ENCODE measurements around the gene SNX6. TPM values are rescaled to one million over a fixed set of nuclear protein-coding genes. Genes with fewer than 3 reads are reported as not detected.

Gene SNX6
- total RNA-seq, 1 experiment from 2014 or later, result 53.9 TPM

DNA sequence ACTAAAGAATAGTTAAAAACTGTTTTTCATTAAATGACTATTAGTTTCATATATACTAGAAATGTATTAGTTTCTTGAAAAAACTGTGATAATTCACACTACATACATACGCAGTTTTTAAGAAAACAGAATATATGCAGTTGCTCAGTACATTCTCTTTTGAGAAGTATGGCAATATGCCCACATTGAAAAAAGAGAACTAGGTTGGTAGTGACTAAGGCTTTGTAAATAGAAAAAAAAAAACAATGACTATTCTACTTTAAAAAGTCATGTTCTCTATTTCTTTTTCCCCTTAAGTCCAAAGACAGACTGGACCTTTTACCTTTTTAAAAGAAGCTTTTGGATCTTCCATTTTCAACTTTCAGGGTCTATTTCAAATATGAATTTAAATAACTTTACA lies 25.0 kb downstream of the SNX6 start:
- TSS peak; percentile 16 for BruUV-seq (replicated peaks)
- no peaks in the 10 kb centered on the region for H3K9me2 ChIP-seq (replicated peaks; ENCODE audit: low read length)
- peak; percentile 64 for ATAC-seq
- no peak overlapping the region for H3K4me2 ChIP-seq (ENCODE audit: low read length)
- ChIA-PET POLR2A (ENCODE audit: unreplicated experiment) (no interaction called here), CTCF (no interaction called here)
- no peak overlapping the region for H2AFZ ChIP-seq (ENCODE audit: low read length)
- no peaks in the 10 kb centered on the region for H4K20me1 ChIP-seq (ENCODE audit: low read length)
- DNase-seq, result peak; percentile 18
- no peaks in the 10 kb centered on the region for H3K9me3 ChIP-seq (ENCODE audit: low read length)
- intact Hi-C loops (cut with micrococcal nuclease), result no loop called here
- H3K9ac ChIP-seq (ENCODE audit: low read length), result no peak overlapping the region
- no peak overlapping the region for H3K4me3 ChIP-seq (ENCODE audit: low read length)
- no peaks in the 10 kb centered on the region for H3K79me2 ChIP-seq (ENCODE audit: low read length)
- peaks cover 45% of the 10 kb centered on the region for H3K36me3 ChIP-seq (ENCODE audit: low read depth, low read length)
- TF ChIP-seq EZH2 (IDR thresholded peaks at IDR 0.05; ENCODE audit: low read length, unreplicated experiment) (no peak), EZH2phosphoT487 (IDR thresholded peaks at IDR 0.05; ENCODE audit: borderline replicate concordance, low read length) (no peak)
- TF ChIP-seq, protein P1, sequence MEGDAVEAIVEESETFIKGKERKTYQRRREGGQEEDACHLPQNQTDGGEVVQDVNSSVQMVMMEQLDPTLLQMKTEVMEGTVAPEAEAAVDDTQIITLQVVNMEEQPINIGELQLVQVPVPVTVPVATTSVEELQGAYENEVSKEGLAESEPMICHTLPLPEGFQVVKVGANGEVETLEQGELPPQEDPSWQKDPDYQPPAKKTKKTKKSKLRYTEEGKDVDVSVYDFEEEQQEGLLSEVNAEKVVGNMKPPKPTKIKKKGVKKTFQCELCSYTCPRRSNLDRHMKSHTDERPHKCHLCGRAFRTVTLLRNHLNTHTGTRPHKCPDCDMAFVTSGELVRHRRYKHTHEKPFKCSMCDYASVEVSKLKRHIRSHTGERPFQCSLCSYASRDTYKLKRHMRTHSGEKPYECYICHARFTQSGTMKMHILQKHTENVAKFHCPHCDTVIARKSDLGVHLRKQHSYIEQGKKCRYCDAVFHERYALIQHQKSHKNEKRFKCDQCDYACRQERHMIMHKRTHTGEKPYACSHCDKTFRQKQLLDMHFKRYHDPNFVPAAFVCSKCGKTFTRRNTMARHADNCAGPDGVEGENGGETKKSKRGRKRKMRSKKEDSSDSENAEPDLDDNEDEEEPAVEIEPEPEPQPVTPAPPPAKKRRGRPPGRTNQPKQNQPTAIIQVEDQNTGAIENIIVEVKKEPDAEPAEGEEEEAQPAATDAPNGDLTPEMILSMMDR (conservative IDR thresholded peaks at IDR 0.05; ENCODE audit: low read depth, low read length), result no peak
- H3F3A ChIP-seq (ENCODE audit: low read length, unreplicated experiment), result no peaks in the 10 kb centered on the region
- H3K27ac ChIP-seq (ENCODE audit: low read length), result no peak overlapping the region
- no peaks in the 10 kb centered on the region for H3K4me1 ChIP-seq (ENCODE audit: insufficient read depth, low read length)
- H3K27me3 ChIP-seq (ENCODE audit: low read length), result no peaks in the 10 kb centered on the region

DNA sequence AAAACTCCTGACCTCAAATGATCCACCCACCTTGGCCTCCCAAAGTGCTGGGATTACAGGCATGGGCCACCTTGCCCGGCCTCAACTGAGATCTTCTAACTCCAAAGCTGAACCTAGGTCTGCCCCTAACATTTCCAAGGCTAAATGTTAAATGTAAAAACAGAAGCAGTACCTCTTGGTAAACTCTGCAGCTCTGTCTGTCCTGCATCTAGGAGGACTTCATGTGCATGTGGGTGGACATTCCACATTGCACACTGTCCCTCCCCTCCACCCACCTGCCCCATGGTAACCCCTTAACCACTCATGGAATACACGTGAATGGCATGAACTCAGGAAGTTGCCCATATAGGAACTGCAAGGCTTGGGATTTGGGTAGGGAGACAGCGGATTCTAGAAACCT lies 33.1 kb downstream of the SNX6 start:
- no peaks in the 10 kb centered on the region for H3F3A ChIP-seq (ENCODE audit: low read length, unreplicated experiment)
- intact Hi-C loops (cut with micrococcal nuclease), result no loop called here
- no peak overlapping the region for H3K9ac ChIP-seq (ENCODE audit: low read length)
- ATAC-seq (no peak), DNase-seq (no peak)
- CTCF ChIA-PET, result no interaction called here
- H2AFZ ChIP-seq (ENCODE audit: low read length), result no peak overlapping the region
- no peak overlapping the region for H3K4me2 ChIP-seq (ENCODE audit: low read length)
- peaks cover 43% of the 10 kb centered on the region for H3K36me3 ChIP-seq (ENCODE audit: low read depth, low read length)
- H3K27ac ChIP-seq (ENCODE audit: low read length), result no peak overlapping the region
- no peaks in the 10 kb centered on the region for H3K9me2 ChIP-seq (replicated peaks; ENCODE audit: low read length)
- H3K4me3 ChIP-seq (ENCODE audit: low read length), result no peak overlapping the region
- no peaks in the 10 kb centered on the region for H3K79me2 ChIP-seq (ENCODE audit: low read length)
- TF ChIP-seq EZH2 (IDR thresholded peaks at IDR 0.05; ENCODE audit: low read length, unreplicated experiment) (no peak), EZH2phosphoT487 (IDR thresholded peaks at IDR 0.05; ENCODE audit: borderline replicate concordance, low read length) (no peak)
- TF ChIP-seq, protein P1 (conservative IDR thresholded peaks at IDR 0.05; ENCODE audit: low read depth, low read length), result no peak
- no peaks in the 10 kb centered on the region for H4K20me1 ChIP-seq (ENCODE audit: low read length)
- TSS peak; percentile 38 for BruUV-seq (replicated peaks)
- POLR2A ChIA-PET (ENCODE audit: unreplicated experiment), result no interaction called here
- H3K27me3 ChIP-seq (ENCODE audit: low read length), result no peaks in the 10 kb centered on the region
- no peaks in the 10 kb centered on the region for H3K9me3 ChIP-seq (ENCODE audit: low read length)
- no peaks in the 10 kb centered on the region for H3K4me1 ChIP-seq (ENCODE audit: insufficient read depth, low read length)

DNA sequence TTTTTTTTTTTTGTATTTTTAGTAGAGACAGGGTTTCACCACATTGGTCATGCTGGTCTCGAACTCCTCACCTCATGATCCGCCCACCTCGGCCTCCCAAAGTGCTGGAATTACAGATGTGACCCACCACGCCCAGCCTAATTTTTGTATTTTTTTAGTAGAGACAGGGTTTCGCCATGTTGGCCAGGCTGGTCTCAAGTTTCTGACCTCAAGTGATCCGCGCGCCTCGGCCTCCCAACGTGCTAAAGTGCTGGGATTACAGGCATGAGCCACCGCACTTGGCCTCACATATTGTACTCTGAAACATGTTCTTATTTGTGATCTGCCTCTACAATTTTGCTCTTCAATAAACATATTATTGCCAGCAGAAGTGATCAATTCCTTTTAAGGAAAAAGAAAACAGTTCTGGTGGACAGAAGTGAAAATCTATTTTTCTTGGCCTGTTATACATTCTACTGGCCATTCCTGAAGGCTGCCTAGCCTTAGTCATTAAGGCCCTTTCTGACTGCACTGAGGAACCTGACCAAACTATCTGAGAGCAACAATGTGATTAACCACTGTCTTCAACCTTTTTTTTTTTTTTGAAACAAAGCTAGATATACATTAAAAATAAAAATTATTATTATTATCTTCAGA lies 36.1 kb downstream of the SNX6 start:
- Histone ChIP-seq H3F3A (ENCODE audit: low read length, unreplicated experiment) (no peaks in the 10 kb centered on the region), H3K9ac (ENCODE audit: low read length) (no peak overlapping the region), H3K9me3 (ENCODE audit: low read length) (no peaks in the 10 kb centered on the region), H4K20me1 (ENCODE audit: low read length) (no peaks in the 10 kb centered on the region), H3K27me3 (ENCODE audit: low read length) (no peaks in the 10 kb centered on the region), H3K4me1 (ENCODE audit: insufficient read depth, low read length) (no peaks in the 10 kb centered on the region), H3K27ac (ENCODE audit: low read length) (no peak overlapping the region), H3K4me2 (ENCODE audit: low read length) (no peak overlapping the region), H3K9me2 (replicated peaks; ENCODE audit: low read length) (no peaks in the 10 kb centered on the region), H3K36me3 (ENCODE audit: low read depth, low read length) (peaks cover 45% of the 10 kb centered on the region), H3K79me2 (ENCODE audit: low read length) (no peaks in the 10 kb centered on the region), H3K4me3 (ENCODE audit: low read length) (no peak overlapping the region), H2AFZ (ENCODE audit: low read length) (no peak overlapping the region)
- TF ChIP-seq EZH2phosphoT487 (IDR thresholded peaks at IDR 0.05; ENCODE audit: borderline replicate concordance, low read length), result no peak
- intact Hi-C loops (cut with micrococcal nuclease), result no loop called here
- BruUV-seq (replicated peaks), result no TSS peak
- POLR2A ChIA-PET (ENCODE audit: unreplicated experiment), result interaction anchor here (0.6 kb wide), 1 partner anchor 282 kb away, joined by 4 read pairs; the partner anchor contains the start of gene BAZ1A
- CTCF ChIA-PET, result no interaction called here
- DNase-seq, result no peak
- ATAC-seq, result no peak
